A549 (cell line): Measurements from ENCODE around the gene B9D1. TPM values are rescaled to one million over a fixed set of nuclear protein-coding genes. Genes with fewer than 3 reads are reported as not detected.
A peak's percentile ranks its signal among the peaks of the same experiment; 100 is the strongest.

ENCODE experiments used
- ATAC-seq, 2 experiments: fragments of 200-7000 bp in 1 of 2; fragments of >200 bp in 1 of 2; cut with Nextera tagmentation in 1 of 2; cut with Tn5 transposase in 1 of 2; 3 replicates each; pipeline versions ENCODE4 v1.8.0 to v1.9.1; 2018 to 2020; ENCODE audit warnings: mild to moderate bottlenecking in 1 of 2, moderate library complexity in 1 of 2
- CTCF ChIA-PET: fragments of 300-600 bp; sonication (Branson Sonifier 250); formaldehyde crosslinking; extraction: SDS; loops from one replicate; lab custom pipeline; 2021; ENCODE audit warnings: antibody characterized with exemption, inconsistent platforms; lab: Yijun Ruan, JAX
- POLR2A ChIA-PET: fragments of 350-600 bp; formaldehyde crosslinking; extraction: SDS; loops from one replicate; lab custom pipeline; 2021; ENCODE audit warnings: antibody characterized with exemption, inconsistent platforms; lab: Yijun Ruan, JAX
- DNase-seq, 2 experiments: peaks; one replicate each; pipeline versions ENCODE4 v3.0.0 to v3.0.0-alpha.2; 2011 to 2016; ENCODE audit warnings: low read depth in 1 of 2, low spot score in 1 of 2
- FAIRE-seq: peaks from 2 replicates; lab custom pipeline; 2011; peaks lifted over from hg19 to GRCh38; lab: Jason Lieb, UNC
- H3K27ac ChIP-seq, 2 experiments: fragments of >200 bp; sonication (Bioruptor Twin); formaldehyde crosslinking; 3 replicates each; pipeline ENCODE4 v1.5.1; 2016 to 2017
- H3K4me1 ChIP-seq: fragments of >200 bp; sonication (Bioruptor Twin); formaldehyde crosslinking; 3 replicates; pipeline ENCODE4 v1.6.1; 2016
- H3K4me2 ChIP-seq: fragments of >200 bp; sonication (Bioruptor Twin); formaldehyde crosslinking; 3 replicates; pipeline ENCODE4 v1.6.1; 2016
- H3K4me3 ChIP-seq: fragments of >200 bp; sonication (Bioruptor Twin); formaldehyde crosslinking; 3 replicates; pipeline ENCODE4 v1.5.1; 2016
- H3K9me3 ChIP-seq: fragments of >200 bp; sonication (Bioruptor Twin); formaldehyde crosslinking; 3 replicates; pipeline ENCODE4 v1.6.1; 2016
- CBX2 ChIP-seq: fragments of 200-600 bp; sonication (generic); IDR thresholded peaks from 2 replicates; pipeline ENCODE4 v1.6.1; 2016; ENCODE audit warnings: low read depth, mild to moderate bottlenecking, borderline replicate concordance
- CEBPB ChIP-seq, 2 experiments: fragments of >200 bp in 1 of 2; sonication (Bioruptor Twin) in 1 of 2; formaldehyde crosslinking in 1 of 2; IDR thresholded peaks; 2 replicates each; pipeline ENCODE4 v1.6.1; 2012 to 2016
- EHMT2 ChIP-seq: fragments of 200-600 bp; sonication (generic); IDR thresholded peaks from 2 replicates; pipeline ENCODE4 v1.6.1; 2016; ENCODE audit warnings: antibody characterized with exemption, low read depth, mild to moderate bottlenecking, moderate library complexity
- ELK1 ChIP-seq: fragments of 150-350 bp; IDR thresholded peaks from 2 replicates; pipeline ENCODE4 v1.6.1; 2014; ENCODE audit warnings: low read depth, mild to moderate bottlenecking, low read length
- EP300 ChIP-seq, 2 experiments: fragments of >200 bp; sonication (Bioruptor Twin); formaldehyde crosslinking; IDR thresholded peaks; 2 replicates in 1 of 2; 3 replicates in 1 of 2; pipeline ENCODE4 v1.6.1; 2016 to 2017
- GATA3 ChIP-seq: IDR thresholded peaks from 2 replicates; pipeline ENCODE4 v1.6.1; 2012; ENCODE audit warnings: borderline replicate concordance
- HDAC2 ChIP-seq: fragments of 200-600 bp; sonication (generic); IDR thresholded peaks from 2 replicates; pipeline ENCODE4 v1.6.1; 2016
- HEYL ChIP-seq: fragments of 250-450 bp; sonication (Bioruptor Pico); IDR thresholded peaks from 2 replicates; pipeline ENCODE4 v1.8.0; 2021; ENCODE audit warnings: mild to moderate bottlenecking, moderate library complexity
- HMGXB4 ChIP-seq: fragments of 250-450 bp; sonication (Bioruptor Pico); IDR thresholded peaks from 2 replicates; pipeline ENCODE4 v1.5.0; 2021; ENCODE audit warnings: mild to moderate bottlenecking, moderate library complexity, borderline replicate concordance
- HOXA7 ChIP-seq: fragments of 250-450 bp; sonication (Bioruptor Pico); IDR thresholded peaks from 2 replicates; pipeline ENCODE4 v1.5.0; 2020; ENCODE audit warnings: mild to moderate bottlenecking, moderate library complexity
- HOXB13 ChIP-seq: fragments of 250-450 bp; sonication (Bioruptor Pico); IDR thresholded peaks from 2 replicates; pipeline ENCODE4 v1.5.0; 2020; ENCODE audit warnings: low read depth, mild to moderate bottlenecking, moderate library complexity
- JUN ChIP-seq, 2 experiments: fragments of >200 bp; sonication (Bioruptor Twin); formaldehyde crosslinking; IDR thresholded peaks; 2 replicates in 1 of 2; 3 replicates in 1 of 2; pipeline ENCODE4 v1.6.1; 2016 to 2017
- KDM5A ChIP-seq: fragments of 200-600 bp; sonication (generic); IDR thresholded peaks from 2 replicates; pipeline ENCODE4 v1.6.1; 2016; ENCODE audit warnings: antibody characterized with exemption, mild to moderate bottlenecking
- MAFK ChIP-seq: fragments of 450-650 bp; IDR thresholded peaks from 2 replicates; pipeline ENCODE4 v1.6.1; 2014; ENCODE audit not compliant: partially characterized antibody
- MAZ ChIP-seq: fragments of 150-350 bp; IDR thresholded peaks from 2 replicates; pipeline ENCODE4 v1.6.1; 2014; ENCODE audit warnings: antibody characterized with exemption, low read depth, low read length, borderline replicate concordance
- PHF8 ChIP-seq: fragments of 200-600 bp; sonication (generic); IDR thresholded peaks from 2 replicates; pipeline ENCODE4 v1.6.1; 2016; ENCODE audit warnings: low read depth, mild to moderate bottlenecking, antibody characterized with exemption, moderate library complexity, borderline replicate concordance
- POLR2AphosphoS2 ChIP-seq: conservative IDR thresholded peaks from 2 replicates; pipeline ENCODE4 v1.6.1; 2012; ENCODE audit warnings: low read length, improper control_type of control experiment, inconsistent platforms
- RAD21 ChIP-seq, 2 experiments: fragments of >200 bp in 1 of 2; sonication (Bioruptor Twin) in 1 of 2; formaldehyde crosslinking in 1 of 2; IDR thresholded peaks in 1 of 2; conservative IDR thresholded peaks in 1 of 2; 2 replicates in 1 of 2; 3 replicates in 1 of 2; pipeline ENCODE4 v1.6.1; 2012 to 2018; ENCODE audit warnings: inconsistent platforms in 1 of 2
- RCOR1 ChIP-seq: fragments of 150-350 bp; IDR thresholded peaks from 2 replicates; pipeline ENCODE4 v1.6.1; 2014; ENCODE audit warnings: antibody characterized with exemption, low read length, low read depth
- RFX5 ChIP-seq: fragments of 450-650 bp; IDR thresholded peaks from 2 replicates; pipeline ENCODE4 v1.7.1; 2014; ENCODE audit warnings: antibody characterized with exemption, mild to moderate bottlenecking, moderate library complexity
- SREBF2 ChIP-seq: fragments of 450-650 bp; IDR thresholded peaks from 2 replicates; pipeline ENCODE4 v1.6.1; 2014; ENCODE audit warnings: mild to moderate bottlenecking, moderate library complexity
- USF2 ChIP-seq: fragments of 450-650 bp; IDR thresholded peaks from 2 replicates; pipeline ENCODE4 v1.6.1; 2014; ENCODE audit warnings: antibody characterized with exemption
- ZC3H11A ChIP-seq: fragments of 450-650 bp; IDR thresholded peaks from 2 replicates; pipeline ENCODE4 v1.6.1; 2014; ENCODE audit warnings: antibody characterized with exemption, mild to moderate bottlenecking
- ZNF302 ChIP-seq: fragments of 250-450 bp; sonication (Bioruptor Pico); IDR thresholded peaks from 2 replicates; pipeline ENCODE4 v1.9.0; 2021; ENCODE audit warnings: inconsistent platforms, mild to moderate bottlenecking, moderate library complexity
- ZSCAN20 ChIP-seq: fragments of 250-450 bp; sonication (Bioruptor Pico); IDR thresholded peaks from 2 replicates; pipeline ENCODE4 v1.8.0; 2022; ENCODE audit warnings: mild to moderate bottlenecking, moderate library complexity
- WGBS: methylation state at CpG from one replicate; pipeline ENCODE4 v1.1.6; 2017; ENCODE audit errors: missing lambda C conversion rate; 5-methylcytosine and 5-hydroxymethylcytosine counted together
- polyA plus RNA-seq, 4 experiments: library from polyadenylated mRNA; depleted of rRNA in 3 of 4; stranded (reverse); fragments of >200 nt; fragmentation: RNase III in 1 of 4; extraction: RNeasy Plus Mini Kit Qiagen cat#74134 plus additional on column Dnase treatment in 1 of 4; gene quantifications; 2 replicates in 3 of 4; 3 replicates in 1 of 4; pipeline ENCODE4 v1.2.3, GENCODE V29; 2011 to 2017

B9D1 gene
- polyA plus RNA-seq, 2 of the 4 experiments (the other 2 are of a cell fraction): 48.2 to 60.6 TPM

- WGBS: 81% methylated on average over 6 of the region's 6 CpGs
- Histone ChIP-seq H3K4me3 (no peak overlapping the region), H3K4me2 (no peak overlapping the region), H3K9me3 (no peaks in the 10 kb centered on the region), H3K4me1 (no peaks in the 10 kb centered on the region), H3K27ac (peak overlapping the region in 1 of 2 experiments; percentile 34; a peak in 1 of 6 replicates)
- peak in 1 of 2 experiments; percentile 7; a peak in 1 of 6 replicates for ATAC-seq
- CTCF ChIA-PET: interaction anchor here (0.6 to 9.1 kb wide), 4 partner anchors 37 to 401 kb away, joined by 3 to 58 read pairs (median 21); partner anchors contain the start of gene B9D1
- FAIRE-seq: no peak
- DNase-seq: no peak
- no peak for TF ChIP-seq RAD21 (conservative IDR thresholded peaks at IDR 0.05 in 1 of 2, IDR thresholded peaks at IDR 0.05 in 1 of 2)
- TF ChIP-seq MAZ: no peak
- TF ChIP-seq EP300 (IDR thresholded peaks at IDR 0.05): no peak
- TF ChIP-seq EHMT2: no peak
- TF ChIP-seq HDAC2: no peak
- no peak for TF ChIP-seq HOXB13 (CRISPR knock-in tag)
- no peak for TF ChIP-seq SREBF2
- TF ChIP-seq ELK1: no peak
- no peak for TF ChIP-seq HEYL (CRISPR knock-in tag)
- TF ChIP-seq RFX5: no peak
- no peak for TF ChIP-seq ZNF302 (CRISPR knock-in tag)
- TF ChIP-seq ZSCAN20: no peak
- no peak for TF ChIP-seq KDM5A
- no peak for TF ChIP-seq HOXA7 (CRISPR knock-in tag)
- no peak for TF ChIP-seq ZC3H11A
- TF ChIP-seq MAFK: no peak
- TF ChIP-seq HMGXB4 (CRISPR knock-in tag): no peak
- POLR2A ChIA-PET: no interaction called here
Measured at GRCh38 chr17:19410091-19410490, 47.6 kb upstream of the B9D1 start.

DNA sequence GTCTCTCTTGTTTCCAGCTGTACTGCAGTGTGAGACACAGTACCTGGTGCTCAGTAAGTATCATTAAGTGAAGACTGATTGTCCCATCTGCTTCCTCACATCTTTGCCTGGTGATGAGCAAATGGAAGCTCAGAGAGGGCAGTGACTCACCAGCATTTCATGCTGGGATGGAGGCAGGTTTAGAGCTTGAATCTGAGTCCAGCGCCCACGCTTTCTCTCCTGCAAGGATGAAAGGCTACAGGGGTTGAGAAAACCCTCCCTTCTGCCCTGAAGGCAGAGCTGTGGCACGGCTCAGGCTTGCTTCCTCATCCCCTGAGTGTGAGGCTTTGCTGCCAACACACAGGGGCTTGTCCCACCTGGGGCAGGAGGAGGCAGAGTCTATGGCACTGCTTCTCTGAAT, 47.0 kb upstream of the B9D1 start:
- no peak for TF ChIP-seq CBX2
- Histone ChIP-seq H3K4me2 (no peak overlapping the region), H3K9me3 (no peaks in the 10 kb centered on the region), H3K4me3 (no peak overlapping the region), H3K27ac (peak overlapping the region in 1 of 2 experiments; percentile 34; a peak in 1 of 6 replicates), H3K4me1 (no peaks in the 10 kb centered on the region)
- 52% methylated on average over 3 of the region's 3 CpGs for WGBS
- CTCF ChIA-PET: interaction anchor here (0.5 to 9.1 kb wide), 4 partner anchors 20 to 357 kb away, joined by 4 to 58 read pairs (median 21); partner anchors contain the start of gene B9D1
- DNase-seq (no peak), FAIRE-seq (peak; percentile 36), ATAC-seq (peak; percentile 8 to 40; a peak in 4 of 6 replicates)
- POLR2A ChIA-PET: no interaction called here

DNA sequence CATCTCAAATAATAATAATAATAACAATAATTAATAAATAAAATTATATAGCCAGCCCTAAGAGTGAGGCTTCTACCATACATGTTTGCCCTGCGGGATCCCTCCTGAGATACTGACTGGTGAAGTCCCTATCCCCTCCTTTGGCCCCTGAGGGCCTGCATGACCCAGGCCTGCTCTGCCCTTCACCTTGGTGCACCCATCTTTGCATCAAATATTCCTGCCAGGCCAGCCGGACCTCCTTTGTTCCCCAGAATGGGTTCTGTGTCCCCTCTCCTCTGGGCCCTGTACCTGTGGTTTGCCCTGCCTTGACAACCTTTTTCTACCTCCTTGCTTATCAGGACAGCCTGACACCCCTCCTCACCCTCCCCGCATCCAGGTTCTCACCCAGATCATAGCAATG, 46.5 kb upstream of the B9D1 start:
- Histone ChIP-seq H3K27ac (no peak overlapping the region), H3K4me3 (no peak overlapping the region), H3K9me3 (no peaks in the 10 kb centered on the region), H3K4me2 (no peak overlapping the region), H3K4me1 (no peaks in the 10 kb centered on the region)
- WGBS: 88% methylated on average over 3 of the region's 3 CpGs
- ChIA-PET POLR2A (no interaction called here), CTCF (interaction anchor here (1.0 to 6.3 kb wide), 4 partner anchors 19 to 357 kb away, joined by 3 to 35 read pairs (median 9); partner anchors contain the start of gene B9D1)
- no peak for TF ChIP-seq MAZ
- no peak for TF ChIP-seq ZNF302 (CRISPR knock-in tag)
- no peak for TF ChIP-seq JUN (IDR thresholded peaks at IDR 0.05)
- TF ChIP-seq RFX5: no peak
- TF ChIP-seq RCOR1: no peak
- no peak for TF ChIP-seq MAFK
- no peak for TF ChIP-seq HEYL (CRISPR knock-in tag)
- no peak for TF ChIP-seq POLR2AphosphoS2
- TF ChIP-seq GATA3: no peak
- no peak for TF ChIP-seq CBX2
- no peak for TF ChIP-seq KDM5A
- no peak for TF ChIP-seq CEBPB (IDR thresholded peaks at IDR 0.05)
- TF ChIP-seq USF2: no peak
- no peak for TF ChIP-seq PHF8
- no peak for FAIRE-seq
- no peak for ATAC-seq
- DNase-seq: no peak
